Daoy (cell line): ENCODE data around the gene MLLT3. TPM values are rescaled to one million over a fixed set of nuclear protein-coding genes. Genes with fewer than 3 reads are reported as not detected.

Experiments used
- DNase-seq: peaks from one replicate; pipeline ENCODE4 v3.0.0-alpha.2; 2015; ENCODE audit warnings: low read depth
- total RNA-seq: library from RNA; depleted of rRNA; stranded (reverse); fragments of >200 nt; shearing (Covaris generic); gene quantifications from 2 replicates; pipeline ENCODE4 v1.2.3, GENCODE V29; 2014

MLLT3 gene
- total RNA-seq, 1 experiment from 2014 or later, result 3.8 TPM

DNA sequence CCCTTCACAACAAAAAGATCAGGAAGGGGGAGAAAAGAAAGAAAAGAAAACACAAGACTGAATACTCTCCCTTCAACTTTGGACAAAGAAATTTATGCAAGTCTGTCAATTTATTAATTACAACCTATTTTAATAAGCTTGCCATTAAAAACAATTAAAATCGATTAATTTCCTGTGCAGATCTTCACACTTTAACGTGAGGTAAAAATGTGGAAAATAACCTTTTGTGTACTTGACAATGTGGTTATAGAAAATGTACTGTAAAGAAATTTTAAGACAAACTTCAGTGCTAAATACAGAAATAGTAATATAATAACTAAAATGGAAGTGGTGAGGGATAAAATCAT, 2.7 kb upstream of the MLLT3 start:
- no peak for DNase-seq

DNA sequence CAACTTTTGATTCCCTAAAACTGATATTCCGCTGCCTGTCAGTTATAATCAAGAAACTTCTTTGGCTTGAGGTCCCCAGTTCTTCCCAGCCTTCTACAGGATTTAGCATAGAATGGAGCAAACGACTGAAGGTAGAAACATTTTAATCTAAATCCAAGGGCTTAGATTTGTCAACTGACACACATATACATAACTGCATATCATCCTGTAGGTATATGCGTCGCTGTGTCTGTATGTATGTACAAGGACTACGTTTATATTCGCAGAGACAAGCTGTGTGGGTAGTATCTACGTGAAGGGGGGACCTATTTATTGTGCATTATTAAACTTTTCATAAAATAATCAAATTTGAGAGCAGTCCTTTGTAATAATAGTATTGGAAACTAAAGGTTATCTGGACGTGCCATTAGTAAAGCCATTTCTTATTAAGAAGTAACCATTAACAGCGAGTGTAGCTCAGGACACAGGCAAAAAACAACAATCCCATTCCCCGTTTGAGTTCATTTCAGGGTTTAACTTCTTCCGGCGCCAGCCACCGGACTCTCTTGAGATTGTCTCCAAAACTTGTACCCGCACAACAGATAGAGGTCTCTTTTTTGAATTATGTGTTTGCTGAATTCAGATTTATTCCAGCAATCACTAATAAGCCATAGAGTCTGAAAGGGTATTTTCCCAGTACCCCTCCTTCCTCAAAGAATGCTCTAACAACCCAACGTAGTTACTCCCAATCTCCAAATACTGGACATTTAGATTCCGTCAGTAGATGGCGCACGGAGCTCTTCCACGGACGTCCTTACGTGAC, 2.1 kb upstream of the MLLT3 start:
- DNase-seq, result peak; percentile 54

DNA sequence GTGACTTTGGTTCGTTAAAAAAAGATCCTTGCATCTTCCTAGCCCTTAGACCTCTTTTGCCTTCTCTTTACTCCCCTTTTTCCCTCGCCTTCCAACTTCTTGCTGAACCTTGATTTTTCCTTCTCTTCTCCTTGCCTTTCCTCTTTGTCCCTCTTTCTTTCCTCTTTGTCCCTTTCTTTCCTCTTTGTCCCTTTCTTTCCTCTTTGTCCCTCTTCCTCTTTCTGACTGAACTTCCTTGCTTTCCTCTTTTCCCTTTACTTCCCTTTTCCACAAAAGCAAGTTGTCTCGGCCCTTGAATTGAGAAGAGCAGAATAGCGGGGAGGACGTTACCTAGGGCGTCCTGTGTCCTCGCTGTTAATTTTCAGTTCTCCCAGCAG, 1.4 kb upstream of the MLLT3 start:
- DNase-seq, result peak; percentile 1

DNA sequence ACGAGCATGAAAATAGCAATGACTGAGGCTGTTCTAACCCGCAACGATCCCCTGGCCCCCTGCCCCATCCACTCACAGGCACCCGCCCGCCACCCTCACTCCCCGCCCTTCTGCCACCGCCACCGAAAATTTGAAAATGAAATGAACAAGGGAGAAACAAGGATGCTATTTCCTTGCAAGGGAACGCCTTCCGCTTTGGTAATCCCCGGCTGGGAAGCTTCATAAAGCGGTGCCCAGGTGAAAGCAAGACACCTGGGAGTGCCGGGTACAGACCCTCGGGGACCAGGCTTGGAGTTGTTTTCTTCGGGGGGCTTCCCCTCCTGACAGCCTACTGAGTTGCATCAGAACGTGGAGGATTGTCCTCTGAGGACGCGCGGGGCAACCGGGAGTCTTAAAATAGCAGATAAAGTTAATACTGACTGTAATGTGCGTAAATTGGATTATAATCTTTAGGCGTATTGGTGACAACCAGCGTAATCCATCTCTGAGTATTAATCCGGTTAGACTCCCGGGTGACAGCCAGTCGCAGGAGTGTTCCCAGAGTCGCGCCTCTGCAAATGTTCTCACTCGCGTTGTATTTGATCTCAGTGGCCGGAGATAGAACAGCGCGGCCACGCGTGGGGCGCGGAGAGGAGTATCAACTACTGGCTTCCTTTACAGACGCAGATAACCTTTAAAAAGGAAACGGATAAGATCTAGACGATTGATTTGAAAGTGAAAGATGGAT, 885 bp upstream of the MLLT3 start:
- peak; percentile 2 for DNase-seq

DNA sequence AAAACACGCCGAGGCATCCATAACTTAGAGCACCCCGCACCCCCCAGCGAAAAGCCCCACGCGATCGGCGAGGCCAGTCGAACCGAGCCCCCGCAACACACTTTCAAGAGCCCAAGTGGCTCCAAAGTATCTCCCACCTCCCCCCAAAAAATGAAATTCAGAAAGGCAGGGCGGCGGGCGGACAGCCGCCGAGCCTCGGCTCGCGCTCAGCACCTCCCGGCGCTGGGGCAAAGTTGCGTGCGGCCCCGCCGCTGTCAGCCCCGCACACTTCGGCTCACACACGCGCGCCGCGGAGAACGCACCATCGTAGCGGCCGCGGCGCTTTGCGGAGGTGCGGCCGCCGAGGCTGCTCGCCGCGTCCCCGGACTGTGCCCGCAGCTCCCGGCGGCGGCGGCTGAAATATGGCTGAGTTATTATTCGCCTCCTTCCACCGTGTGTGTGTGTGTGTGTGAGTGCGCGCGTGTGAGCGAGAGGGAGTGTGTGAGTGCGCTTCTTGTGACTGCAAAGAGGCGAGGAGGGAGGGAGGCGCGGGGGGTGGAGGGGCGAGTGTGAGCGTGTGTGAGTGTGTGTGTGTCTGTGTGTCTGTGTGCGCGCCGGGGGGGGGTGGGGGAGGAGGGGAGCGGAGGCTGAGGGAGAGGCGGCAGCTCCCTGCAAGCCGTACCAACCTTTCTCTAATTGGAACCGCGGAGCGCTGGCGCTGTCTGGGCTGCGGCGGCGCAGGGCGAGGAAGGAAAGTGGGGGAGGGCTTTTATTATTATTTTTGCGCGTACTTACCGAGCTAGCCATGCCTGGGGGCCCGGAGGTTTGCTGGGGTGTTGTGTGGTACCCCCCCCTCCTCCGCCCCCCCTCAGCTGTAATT, 599 bp downstream of the MLLT3 start:
- DNase-seq, result peak; percentile 41

DNA sequence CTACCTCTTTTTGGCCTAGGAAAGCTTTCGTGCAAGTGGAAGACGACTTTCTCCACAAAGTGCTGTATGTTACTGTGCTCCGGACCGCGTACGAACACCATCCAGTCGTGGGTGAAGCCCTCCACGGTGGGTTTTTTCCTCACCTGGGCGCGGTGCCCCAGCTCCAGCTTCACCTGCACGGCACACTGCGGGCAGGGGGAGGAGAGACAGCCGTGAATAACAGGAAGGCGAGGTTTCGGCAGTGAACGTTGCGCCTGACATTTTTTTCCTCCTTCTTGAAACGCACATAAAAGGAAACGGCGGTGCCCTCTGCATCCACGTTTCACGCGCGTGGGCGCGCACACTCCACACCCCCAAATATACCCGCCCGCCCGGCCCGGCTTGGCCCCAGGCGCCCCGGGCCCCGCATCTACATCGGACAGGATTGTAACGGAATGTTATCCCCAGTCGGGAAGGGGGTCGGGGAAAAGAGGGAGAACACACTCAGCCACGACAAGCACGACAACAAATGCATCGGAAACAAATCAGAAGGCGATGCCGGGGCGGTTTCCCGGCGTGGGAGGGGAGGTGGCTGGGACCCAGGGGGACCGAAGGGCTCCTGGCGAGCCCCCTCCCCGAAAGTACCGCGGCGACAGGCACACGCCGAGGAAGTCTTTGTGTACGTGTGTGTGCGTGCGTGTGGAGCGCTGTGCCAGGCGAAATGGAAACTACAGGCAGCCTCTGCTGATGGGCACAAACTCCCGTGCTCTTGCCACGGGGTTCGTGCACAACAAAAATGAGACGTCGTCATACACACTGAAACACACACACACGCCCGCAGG, 1.4 kb downstream of the MLLT3 start:
- DNase-seq, result peak; percentile 22

DNA sequence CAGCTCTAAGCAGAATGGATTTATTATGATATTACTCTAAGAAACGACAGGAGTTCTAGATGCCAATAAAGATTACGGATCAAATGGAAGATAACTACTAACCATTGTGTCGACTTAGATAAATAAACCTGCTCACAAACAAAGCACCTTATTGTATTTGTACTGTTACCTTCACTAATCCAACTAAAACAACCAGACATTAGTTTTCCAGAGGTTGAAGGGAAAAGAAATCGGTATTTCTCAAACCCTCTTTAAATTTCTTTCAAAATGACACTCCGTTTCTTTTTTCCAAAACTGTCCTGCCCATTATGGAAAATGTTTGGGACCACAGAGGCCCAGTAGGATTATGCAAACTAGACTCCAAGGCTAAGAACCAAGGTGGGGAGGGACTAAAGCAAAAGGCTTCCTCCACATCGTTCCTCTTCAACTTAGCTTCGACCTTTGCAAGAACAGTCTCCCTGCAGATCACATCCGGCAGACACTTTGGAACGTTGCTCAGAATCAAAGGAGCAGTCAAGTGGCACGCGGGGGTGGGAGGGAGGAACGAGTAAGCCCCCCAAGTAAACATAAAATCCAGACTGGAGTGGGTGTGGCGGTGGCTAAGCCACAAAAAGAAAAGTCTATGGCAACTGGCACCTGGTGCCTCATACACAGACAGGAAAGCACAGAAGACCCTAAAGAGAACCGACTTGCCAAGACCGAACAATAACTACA, 2.7 kb downstream of the MLLT3 start:
- DNase-seq, result peak; percentile 4

DNA sequence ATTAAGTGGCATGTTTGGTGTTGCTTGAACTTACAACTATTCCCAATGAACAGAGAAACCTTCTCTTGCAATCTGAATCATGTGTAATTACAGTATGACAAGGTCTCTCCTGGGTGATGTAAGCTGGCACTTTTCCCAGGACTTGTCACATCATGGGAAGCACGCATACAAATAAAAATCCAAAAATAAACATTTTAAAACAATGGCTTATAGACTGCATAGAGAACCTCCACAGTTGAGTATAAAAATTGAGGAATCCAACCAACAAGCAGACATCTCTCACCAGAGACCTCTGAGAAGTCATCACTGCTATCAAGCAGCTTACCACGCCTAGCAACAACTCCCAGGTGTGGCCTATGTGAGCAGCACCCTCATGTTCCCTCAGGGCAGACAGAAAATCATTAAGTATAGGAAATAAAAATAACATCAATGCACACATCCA, 3.9 kb downstream of the MLLT3 start:
- DNase-seq, result peak; percentile 53

DNA sequence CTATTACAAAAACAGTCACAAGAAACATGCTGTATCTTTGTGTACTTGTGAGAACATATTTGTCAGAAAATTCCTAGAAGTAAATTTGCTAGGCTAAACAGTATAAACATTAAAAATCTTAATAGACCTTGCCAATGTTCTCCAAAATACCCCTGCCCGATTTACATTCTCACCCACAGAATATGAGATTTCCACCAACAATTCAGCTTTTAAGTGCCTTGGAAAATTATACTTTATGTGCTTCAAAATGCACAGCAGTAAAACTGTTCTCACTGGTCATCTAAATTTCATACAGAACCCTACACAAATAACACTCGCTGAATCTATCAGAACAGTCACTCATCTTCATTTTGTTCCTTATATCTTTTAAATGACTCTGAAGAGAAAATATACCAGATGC, 5.5 kb downstream of the MLLT3 start:
- DNase-seq, result no peak

DNA sequence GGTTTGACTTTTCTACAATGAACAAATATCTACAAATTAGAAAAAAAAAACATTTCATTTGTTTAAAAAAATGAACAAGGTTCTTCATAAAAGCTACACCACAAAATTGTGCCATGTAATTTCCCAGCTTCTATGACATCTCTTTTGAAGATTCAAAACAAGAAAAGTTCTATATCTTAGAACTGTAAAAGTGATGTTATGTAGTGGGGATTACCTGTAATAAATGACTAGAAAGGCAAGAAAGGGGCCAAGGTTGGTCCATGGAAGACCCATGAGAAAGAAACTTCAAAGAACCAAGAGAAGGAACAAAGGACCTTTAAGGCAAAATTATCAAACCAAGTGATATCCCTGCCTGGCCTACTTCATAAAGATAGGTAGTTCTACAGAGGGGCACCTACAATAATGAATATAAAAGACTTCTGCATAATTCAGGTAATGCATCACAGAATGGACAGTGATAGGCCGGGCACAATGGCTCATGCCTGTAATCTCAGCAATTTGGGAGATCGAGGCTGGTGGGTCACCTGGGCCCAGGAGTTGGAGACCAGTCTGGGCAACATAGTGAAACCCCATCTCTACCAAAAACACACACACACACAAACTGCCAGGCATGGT, 7.6 kb downstream of the MLLT3 start:
- DNase-seq, result no peak

DNA sequence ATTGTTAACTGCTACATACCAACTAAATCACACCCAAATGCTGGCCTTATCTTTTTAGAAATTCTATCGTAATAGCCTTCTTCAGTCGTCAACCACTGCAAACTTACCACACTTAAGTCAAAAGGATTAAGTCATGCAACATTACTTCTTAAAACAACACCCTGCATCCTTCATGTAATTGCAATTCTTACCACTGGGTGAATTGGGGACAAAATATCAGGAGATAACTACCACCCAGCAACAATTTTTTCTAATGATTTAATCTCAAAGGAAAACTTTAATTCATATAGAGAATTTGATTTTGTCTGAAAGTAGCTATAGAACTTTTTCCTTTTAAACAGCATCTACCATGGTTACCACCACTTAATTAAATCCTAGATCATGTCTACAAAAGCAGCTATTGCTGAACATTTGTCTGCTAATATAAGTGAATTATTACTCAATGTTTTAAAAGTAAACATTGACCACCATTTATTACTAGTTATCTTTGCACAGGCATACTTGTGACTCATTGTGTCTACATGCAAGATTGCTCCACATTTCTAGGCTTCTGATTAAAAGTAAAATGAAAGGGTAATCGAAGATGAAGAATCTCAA, 10.5 kb downstream of the MLLT3 start:
- DNase-seq, result peak; percentile 17

DNA sequence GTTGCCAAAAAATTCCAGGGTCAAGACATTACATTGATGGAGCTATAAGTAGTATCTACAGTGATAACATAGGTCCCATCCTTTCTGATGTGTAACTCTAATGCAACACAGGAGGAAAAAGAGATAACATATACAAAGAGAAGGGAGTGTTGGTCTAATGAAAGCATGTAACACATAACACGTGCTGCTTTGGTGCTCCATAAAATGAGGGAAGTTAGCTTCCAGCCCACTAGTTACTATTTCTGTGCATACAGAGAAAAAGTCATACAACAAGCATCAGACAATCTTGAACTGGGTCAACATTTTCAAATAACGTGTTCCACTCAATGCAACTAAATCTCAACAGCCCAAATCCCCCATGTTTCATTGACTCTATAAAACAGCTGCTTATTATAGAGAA, 11.7 kb downstream of the MLLT3 start:
- DNase-seq, result no peak

DNA sequence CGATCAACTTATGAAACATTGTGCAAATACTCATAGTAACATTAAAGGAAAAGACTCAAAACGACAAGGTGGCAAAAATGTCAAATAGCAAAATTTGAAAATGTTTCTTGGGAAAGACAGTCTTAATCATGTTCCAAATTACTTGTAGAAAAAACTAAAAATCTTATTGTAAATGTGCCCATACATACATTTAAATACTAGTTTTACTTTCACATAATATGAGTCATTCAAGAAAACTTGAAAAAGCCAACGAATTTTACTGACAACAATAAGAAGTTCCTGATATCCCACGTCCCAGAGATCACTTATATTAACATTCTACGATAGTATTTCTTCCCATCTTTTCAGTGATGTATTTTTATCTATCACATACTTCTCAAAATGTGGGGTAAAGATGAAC, 13.7 kb downstream of the MLLT3 start:
- no peak for DNase-seq

DNA sequence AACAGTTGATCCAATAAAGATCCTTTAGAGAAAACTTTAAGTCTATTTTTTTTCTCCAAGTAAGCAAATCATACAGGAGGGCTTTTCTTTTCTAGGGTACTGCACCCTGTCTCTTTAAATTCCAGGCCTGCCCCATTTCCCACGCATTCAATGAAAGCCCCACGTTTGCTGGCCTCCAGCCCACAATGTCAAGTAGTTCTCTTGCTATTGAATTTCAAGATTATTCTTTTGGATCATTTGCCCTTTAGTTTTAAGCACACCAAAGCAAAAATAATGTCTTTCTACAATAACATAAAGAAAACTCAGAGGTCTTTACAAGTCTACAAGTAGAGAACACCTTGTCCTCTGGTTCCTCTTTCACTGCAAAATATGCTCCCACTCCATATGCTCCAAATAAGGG, 15.6 kb downstream of the MLLT3 start:
- peak; percentile 1 for DNase-seq

DNA sequence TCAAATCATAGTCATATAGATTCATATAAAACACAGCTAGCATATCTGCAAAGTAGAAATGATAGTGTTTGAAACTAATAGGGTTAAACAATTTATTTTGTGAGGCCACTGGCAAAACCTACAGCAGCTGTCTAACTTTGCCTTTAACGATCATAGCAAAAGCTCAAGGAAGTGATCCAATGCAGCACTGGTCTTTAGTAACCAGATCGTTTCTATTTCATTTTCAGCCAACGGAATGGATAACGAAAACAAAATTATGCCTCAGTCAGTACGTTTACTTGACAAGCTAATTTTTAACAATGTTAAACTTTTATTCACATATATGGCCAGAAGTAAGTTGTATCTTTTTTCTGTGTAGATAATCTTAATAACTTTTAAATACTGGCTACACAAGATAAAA, 17.7 kb downstream of the MLLT3 start:
- peak; percentile 3 for DNase-seq

DNA sequence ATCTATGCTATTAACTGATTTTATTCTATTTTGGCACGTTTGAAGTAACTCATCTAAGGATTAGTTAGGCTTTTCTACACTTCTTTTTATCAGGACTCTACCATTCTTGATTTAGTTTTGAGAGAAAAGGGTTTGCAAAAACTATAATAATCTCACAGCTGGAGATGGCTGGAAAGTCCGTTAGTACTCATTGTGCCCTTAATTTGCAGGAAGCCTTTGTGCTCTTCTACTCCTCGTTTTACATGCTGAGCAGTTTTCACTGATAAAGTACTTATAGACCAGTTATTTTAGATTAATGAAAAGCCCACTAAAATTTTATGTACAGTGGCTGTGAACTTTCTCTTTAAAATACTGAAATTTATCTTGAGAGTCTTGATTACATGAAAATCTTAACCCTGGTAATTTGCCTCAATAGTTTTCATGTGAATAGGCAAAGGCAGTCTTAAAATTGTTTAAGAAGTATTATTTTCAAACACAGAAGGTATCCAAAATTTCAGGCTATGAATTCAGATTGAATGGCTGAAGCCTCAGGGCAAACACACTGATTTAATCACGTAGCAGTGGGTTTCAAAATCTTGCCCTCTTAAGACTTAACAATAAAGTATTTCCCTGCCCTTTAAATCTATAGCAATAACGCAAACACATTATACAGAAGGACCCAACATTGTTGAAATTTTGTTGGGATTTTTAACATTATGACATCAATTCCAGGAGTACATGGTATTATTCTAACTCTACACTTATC, 18.6 kb downstream of the MLLT3 start:
- no peak for DNase-seq

DNA sequence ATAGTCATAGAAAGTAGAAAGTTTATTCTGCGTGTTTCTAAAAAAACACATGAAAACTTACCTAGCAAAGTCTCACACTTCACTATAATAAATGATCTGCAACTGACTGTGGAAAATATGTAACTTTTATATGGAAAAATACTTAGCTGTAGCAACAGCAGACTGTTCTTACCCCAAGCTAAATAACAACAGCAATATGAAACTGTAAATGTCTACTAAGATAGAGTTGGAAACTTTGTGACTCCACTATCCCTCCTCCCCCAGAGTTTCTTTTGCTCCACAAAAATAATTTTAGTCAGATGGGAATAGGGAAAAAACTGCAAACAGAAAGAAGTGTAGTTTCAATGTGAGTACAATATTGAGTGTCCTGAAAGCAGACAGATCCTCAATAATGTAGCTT, 21.0 kb downstream of the MLLT3 start:
- no peak for DNase-seq

DNA sequence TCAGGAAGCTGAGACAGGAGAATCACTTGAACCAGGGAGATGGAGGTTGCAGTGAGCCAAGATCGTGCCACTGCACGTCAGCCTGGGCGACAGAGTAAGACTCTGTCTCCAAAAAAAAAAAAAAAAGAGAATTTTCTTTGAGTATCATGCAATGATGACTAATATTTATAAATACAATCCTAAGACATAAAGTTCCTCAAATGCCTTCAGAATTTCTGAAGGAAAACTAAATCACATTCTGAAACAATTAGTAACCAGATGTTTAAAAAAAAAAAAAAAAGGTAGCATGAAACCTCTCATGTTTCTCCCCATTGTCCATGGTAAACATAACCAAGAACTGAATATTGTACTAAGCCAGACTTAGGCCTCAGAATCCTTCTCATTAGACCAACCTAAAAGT, 23.1 kb downstream of the MLLT3 start:
- DNase-seq, result no peak

DNA sequence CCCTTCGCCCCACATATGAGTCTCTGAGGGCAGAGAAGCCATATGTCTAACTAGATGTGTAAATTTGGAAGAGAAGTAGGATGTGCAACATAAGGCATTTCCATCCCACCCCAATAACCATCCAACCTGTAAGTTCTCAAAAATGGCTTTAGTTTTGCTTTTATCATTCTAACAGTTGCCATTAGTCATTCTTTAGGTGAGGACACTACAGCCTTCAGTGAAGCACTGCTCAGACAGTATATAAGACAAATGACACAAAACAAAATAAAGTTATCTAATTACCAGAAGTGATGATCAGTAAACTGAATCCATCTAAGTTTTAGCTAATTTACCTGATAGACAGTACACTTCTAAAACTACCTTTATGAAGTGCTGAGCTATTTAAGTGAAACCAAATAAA, 23.9 kb downstream of the MLLT3 start:
- DNase-seq, result no peak
